Stimulated activated naive CD8-positive, alpha-beta T cell treated with anti-CD3 and anti-CD28 coated beads, Interleukin-15, amount 100 ng/mL, for 72 hours (primary cell): ENCODE measurements around the gene TBL1Y.
"Not testable (repeated sequence)": the region's sequence is repeated elsewhere in the genome, so short reads cannot be mapped to it uniquely, and the experiment has no call there.

Experiments
- ATAC-seq: fragments of 150-1000 bp; cut with Tn5 transposase; 2 replicates; pipeline ENCODE4 v1.10.0; 2021; ENCODE audit warnings: mild to moderate bottlenecking, moderate library complexity
- DNase-seq, 2 donors: peaks; one replicate each; pipeline ENCODE4 v3.0.0; 2021 to 2022
- H3K27ac Mint-ChIP-seq, 2 donors: one replicate each; pipeline ENCODE4 v1.8.0; 2022; ENCODE audit warnings: mild to moderate bottlenecking in 2 of 2, mixed read lengths in 2 of 2, moderate library complexity in 2 of 2
- H3K27me3 Mint-ChIP-seq: one replicate; pipeline ENCODE4 v1.8.0; 2022; ENCODE audit warnings: mixed read lengths
- H3K4me1 Mint-ChIP-seq: one replicate; pipeline ENCODE4 v1.8.0; 2022; ENCODE audit warnings: mild to moderate bottlenecking, mixed read lengths
- H3K4me3 Mint-ChIP-seq, 2 donors: one replicate each; pipeline ENCODE4 v1.8.0; 2022; ENCODE audit warnings: mild to moderate bottlenecking in 2 of 2, mixed read lengths in 2 of 2, moderate library complexity in 1 of 2
- H3K9me3 Mint-ChIP-seq, 2 donors: one replicate each; pipeline ENCODE4 v1.8.0; 2022; ENCODE audit warnings: mixed read lengths in 2 of 2

Gene TBL1Y

DNA sequence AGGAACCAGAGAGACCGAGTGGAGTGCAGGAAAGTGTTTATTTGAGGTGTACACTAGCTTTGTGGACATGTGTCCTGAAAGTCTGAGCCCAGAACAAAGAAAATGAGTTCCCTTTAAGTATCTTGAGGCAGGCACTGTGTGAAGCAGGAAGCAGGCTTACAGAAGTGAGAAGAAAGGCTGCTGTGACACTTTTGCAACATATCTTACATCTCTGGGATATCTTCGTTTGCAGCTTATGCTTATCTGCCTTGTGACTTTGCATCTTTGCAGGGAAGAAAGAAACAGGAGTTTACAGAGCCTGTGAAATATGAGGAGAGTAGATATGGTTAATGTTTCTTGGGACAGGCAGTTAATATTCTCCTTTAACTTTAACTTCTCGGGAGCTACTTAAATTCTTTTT, 92.1 kb downstream of the TBL1Y start:
- no peaks in the 10 kb centered on the region for H3K4me1 Mint-ChIP-seq
- H3K27me3 Mint-ChIP-seq: no peaks in the 10 kb centered on the region
- H3K27ac Mint-ChIP-seq: no peak overlapping the region
- H3K9me3 Mint-ChIP-seq: no peaks in the 10 kb centered on the region
- ATAC-seq (no peak), DNase-seq (no peak)
- no peak overlapping the region for H3K4me3 Mint-ChIP-seq

DNA sequence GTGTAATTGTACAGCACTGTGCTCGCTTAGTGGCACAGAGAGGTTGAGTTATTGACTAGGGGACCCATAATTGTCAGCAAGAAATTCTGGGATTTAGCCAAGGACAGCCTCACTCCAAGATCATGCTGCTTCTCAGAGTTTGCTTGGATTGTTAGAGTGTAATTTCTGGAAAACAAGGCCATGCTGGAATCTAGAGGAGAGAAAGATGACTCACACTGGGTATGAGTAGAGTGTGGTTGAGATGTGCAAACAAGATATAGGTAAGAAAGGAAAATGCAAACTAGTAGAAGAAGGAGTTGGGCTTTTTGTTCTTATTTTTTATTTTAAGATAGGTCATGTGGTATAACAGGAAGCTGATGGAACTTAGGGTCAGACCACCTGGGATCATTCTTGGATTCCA, 97.4 kb downstream of the TBL1Y start:
- Mint-ChIP-seq H3K27ac (no peak overlapping the region), H3K4me3 (no peak overlapping the region), H3K4me1 (no peaks in the 10 kb centered on the region), H3K9me3 (no peaks in the 10 kb centered on the region), H3K27me3 (no peaks in the 10 kb centered on the region)
- DNase-seq (no peak), ATAC-seq (no peak)

DNA sequence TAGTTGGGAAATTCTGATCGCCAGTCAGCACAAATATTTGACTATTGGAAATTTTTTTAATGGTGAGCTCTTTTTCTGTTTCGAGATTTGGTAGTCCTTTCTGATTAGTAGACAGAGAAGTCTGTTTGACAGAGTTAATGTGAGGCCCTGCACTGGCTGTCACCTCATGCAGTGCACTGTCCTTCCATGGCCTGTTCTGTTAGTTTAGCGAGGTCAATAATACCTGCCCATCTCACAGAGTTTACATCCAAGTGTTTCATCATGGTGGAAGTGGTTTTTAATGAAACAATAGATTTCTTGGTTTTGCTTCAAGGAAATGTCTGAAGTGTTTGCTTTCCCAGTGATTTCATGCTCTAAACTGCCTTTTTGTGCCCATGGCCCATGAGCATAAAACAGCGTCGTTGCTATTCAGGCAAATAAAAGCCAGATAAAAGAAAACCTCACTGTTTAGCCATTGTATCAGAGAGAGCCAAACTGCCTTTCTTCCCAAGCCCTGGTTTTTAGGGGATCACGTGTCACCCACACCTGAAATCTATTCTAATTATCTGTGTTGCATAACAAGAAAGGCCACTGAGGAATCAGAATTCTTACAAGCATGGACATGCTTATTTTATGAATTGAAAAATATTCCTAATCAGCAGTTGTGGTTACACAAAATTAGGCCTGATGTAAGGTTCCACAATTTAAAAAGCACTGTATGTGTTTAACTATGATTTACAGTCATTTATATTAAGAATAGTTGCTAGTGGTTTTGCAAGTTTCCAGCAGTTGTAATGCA, 98.3 kb downstream of the TBL1Y start:
- Mint-ChIP-seq H3K9me3 (no peaks in the 10 kb centered on the region), H3K4me3 (no peak overlapping the region), H3K27me3 (no peaks in the 10 kb centered on the region), H3K4me1 (no peaks in the 10 kb centered on the region), H3K27ac (no peak overlapping the region)
- ATAC-seq (no peak), DNase-seq (no peak)

DNA sequence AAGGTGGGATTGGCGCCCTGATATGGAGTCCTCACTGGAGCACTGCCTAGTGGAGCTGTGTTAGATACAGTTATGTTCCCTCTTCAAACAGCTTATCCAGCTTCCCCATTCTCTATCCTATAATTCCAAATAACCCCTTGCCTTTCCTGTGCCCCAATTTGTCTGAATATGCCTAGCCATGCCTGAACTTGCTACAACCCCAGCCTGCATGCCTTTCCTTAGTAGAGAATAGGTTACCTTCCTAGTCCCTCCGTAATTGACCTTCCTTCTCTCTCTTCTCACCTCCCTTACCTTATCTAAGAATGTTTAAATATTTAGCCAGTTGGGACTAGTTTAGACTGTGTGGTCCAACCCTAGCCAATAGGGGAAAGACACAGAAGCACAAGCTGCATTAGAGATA, 102.6 kb downstream of the TBL1Y start:
- no peak for DNase-seq
- Mint-ChIP-seq H3K27ac (no peak overlapping the region), H3K9me3 (no peaks in the 10 kb centered on the region), H3K27me3 (no peaks in the 10 kb centered on the region), H3K4me1 (no peaks in the 10 kb centered on the region), H3K4me3 (no peak overlapping the region)
- ATAC-seq: no peak

DNA sequence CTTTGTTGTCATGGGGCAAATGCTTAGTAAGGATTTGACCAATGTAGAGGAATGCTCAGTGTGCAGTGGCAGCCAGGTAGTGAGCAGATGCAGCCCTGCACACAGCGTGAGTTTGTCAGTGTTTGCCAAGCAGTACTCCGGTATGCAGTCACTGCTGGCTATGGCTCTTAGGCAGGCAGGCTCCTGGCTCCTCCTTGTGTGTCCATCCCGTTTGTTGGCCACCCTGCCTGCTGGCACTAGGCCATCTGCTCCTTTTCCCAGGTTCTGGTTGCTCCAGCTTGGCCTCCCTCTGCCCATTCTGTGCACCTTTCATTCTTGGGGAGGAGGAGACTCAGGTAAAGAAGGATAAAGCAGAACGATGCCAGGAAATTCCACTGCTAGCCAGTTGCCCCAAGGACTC, 106.0 kb downstream of the TBL1Y start:
- H3K27ac Mint-ChIP-seq: no peak overlapping the region
- no peaks in the 10 kb centered on the region for H3K27me3 Mint-ChIP-seq
- H3K9me3 Mint-ChIP-seq: no peaks in the 10 kb centered on the region
- no peak for DNase-seq
- H3K4me1 Mint-ChIP-seq: no peaks in the 10 kb centered on the region
- no peak overlapping the region for H3K4me3 Mint-ChIP-seq
- ATAC-seq: no peak

DNA sequence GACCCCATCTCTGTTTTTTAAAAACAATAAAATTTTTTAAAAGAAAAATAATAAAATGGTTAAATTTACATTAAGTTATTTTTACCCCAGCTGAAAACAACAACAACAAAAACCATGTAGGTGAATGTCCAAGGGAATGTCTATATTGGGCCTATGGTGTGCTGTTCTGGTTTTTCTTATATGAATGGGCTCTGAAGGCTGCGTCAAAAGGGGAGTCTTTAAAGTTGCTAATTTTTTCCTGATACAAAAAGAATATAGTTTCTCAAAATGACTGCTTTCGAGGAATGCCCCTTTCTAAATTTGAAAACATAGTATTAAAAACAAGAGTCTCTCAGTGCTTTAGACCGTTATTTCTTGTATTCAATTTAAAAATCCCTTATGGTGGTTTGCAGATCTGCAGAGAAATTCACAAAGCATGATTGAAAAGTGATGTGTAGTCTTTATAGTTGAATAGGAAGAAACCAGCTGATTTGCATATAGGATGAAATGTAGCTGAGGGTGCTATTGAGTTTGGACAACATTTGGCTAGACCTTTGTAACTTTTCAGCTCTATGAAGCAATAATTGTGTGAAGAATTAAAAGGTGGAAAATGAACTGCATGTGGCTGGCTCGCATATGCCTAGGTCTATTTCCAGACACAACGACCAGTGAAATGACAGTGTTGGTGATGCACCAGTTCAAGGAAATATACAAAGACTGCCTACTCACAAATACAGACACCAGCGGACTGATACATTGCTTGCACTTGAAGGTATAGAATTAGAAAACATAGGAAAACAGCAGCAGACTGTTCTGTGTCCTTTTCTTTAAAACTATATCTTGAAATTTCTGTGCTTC, 107.0 kb downstream of the TBL1Y start:
- no peaks in the 10 kb centered on the region for H3K27me3 Mint-ChIP-seq
- no peaks in the 10 kb centered on the region for H3K4me1 Mint-ChIP-seq
- no peak for DNase-seq
- no peaks in the 10 kb centered on the region for H3K9me3 Mint-ChIP-seq
- ATAC-seq: peak; percentile 45
- no peak overlapping the region for H3K4me3 Mint-ChIP-seq
- H3K27ac Mint-ChIP-seq: no peak overlapping the region

DNA sequence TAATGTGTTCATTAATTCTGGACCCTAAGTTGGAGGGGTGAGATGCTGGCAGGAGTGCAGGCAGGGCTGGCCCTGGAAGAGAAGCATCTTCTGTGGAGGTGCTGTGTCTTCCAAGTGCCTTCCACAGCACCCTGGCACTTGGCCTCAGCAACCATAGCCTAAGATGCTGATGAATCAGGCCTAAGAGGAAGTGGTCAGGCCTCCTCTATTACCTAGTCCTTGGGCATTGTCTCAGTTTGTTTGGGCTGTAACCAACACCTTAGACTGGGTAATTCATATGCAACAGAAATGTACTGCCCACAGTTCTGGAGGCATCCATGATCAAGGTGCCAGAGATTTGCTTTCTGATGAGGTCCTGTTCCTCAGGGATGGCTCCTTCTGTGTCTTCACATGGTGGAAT, 128.5 kb downstream of the TBL1Y start:
- ATAC-seq (peak; percentile 54), DNase-seq (no peak)
- Mint-ChIP-seq H3K27ac (no peak overlapping the region), H3K9me3 (no peaks in the 10 kb centered on the region), H3K4me1 (no peaks in the 10 kb centered on the region), H3K4me3 (no peak overlapping the region), H3K27me3 (no peaks in the 10 kb centered on the region)

DNA sequence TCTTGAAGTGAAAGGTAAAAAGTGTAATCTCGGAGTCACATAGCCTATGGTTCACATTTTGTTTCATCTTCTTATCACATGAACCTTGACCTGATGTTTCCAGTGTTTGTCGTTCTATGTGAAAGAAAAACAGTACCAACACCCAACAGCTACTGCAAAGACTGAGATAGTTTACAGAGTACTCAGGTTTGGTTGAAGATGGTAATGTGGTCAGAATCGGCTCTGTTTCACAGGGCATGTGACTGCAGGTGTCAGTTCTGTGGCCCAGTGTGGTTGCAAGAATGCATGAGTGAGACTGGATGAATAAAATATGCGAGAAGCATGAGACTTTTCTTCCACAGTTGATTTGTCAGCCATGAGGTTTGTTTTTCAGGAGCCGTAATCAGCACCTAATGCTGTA, 130.2 kb downstream of the TBL1Y start:
- Mint-ChIP-seq H3K4me3 (no peak overlapping the region), H3K27me3 (no peaks in the 10 kb centered on the region), H3K9me3 (no peaks in the 10 kb centered on the region), H3K4me1 (no peaks in the 10 kb centered on the region), H3K27ac (no peak overlapping the region)
- DNase-seq (no peak), ATAC-seq (no peak)

DNA sequence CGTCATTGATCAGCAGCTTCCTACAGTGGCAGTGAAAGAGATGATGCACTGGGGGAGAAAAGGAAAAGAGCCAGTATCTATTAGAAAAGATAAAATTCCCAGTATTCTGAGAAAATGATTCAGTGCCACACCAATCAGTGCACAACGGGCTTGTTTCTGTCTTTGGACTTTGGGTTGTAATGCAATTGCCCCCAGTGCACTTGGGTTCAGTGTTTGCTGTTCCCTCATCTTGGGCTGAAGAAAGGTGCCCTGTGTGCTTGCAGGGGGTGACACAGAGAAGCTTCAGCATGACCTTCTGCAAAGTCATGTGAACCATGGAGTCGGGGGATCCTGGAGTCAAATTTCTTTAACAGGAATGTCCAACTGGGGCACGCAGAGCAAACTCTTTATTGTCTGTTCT, 131.5 kb downstream of the TBL1Y start:
- ATAC-seq (no peak), DNase-seq (no peak)
- no peak overlapping the region for H3K4me3 Mint-ChIP-seq
- no peaks in the 10 kb centered on the region for H3K4me1 Mint-ChIP-seq
- peak overlapping the region in 1 of 2 donors; percentile 42 for H3K27ac Mint-ChIP-seq
- no peaks in the 10 kb centered on the region for H3K27me3 Mint-ChIP-seq
- H3K9me3 Mint-ChIP-seq: no peaks in the 10 kb centered on the region

DNA sequence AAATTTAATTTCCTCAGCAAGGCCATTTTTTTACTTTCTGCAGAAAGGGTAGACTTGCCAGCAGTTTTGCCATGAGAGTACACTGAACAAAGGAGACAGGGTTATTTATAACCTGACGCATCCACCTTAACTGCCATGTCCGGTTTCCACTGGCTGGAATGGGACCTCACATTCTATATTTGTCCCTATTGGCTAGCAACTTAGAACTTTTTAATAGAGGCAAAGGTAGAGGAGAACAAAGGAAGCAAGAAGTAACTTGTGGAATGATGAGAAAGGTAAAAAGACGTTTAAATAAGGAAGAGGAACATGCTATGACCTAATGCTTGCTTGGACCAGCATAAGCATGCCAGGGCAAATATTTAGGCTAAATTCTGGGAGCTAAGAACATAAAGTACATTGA, 142.0 kb downstream of the TBL1Y start:
- not testable (repeated sequence) for H3K4me3 Mint-ChIP-seq, H3K27ac Mint-ChIP-seq, DNase-seq, ATAC-seq, H3K4me1 Mint-ChIP-seq, H3K9me3 Mint-ChIP-seq, H3K27me3 Mint-ChIP-seq

DNA sequence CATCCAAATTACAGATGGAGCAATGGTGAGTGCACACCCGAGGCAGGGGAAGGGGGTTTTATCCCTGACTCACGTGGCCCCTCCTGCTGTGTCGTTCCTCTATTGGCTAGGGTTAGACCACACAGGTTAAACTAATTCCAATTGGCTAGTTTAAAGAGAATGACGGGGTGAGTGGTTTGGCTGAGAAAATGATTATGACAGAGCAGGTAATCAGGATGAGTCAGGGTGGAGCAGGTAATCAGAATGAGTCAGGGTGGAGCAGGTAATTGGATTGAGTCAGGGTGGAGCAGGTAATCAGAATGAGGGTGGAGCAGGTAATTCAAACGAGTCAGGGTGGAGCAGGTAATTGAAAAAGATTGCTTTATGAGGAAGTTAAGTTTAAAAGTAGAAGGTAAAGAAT, 146.4 kb downstream of the TBL1Y start:
- H3K9me3 Mint-ChIP-seq: peaks cover 0 to 7% of the 10 kb centered on the region in 2 donors
- no peak overlapping the region for H3K4me3 Mint-ChIP-seq
- DNase-seq (no peak), ATAC-seq (no peak)
- no peaks in the 10 kb centered on the region for H3K4me1 Mint-ChIP-seq
- no peak overlapping the region for H3K27ac Mint-ChIP-seq
- H3K27me3 Mint-ChIP-seq: no peaks in the 10 kb centered on the region

DNA sequence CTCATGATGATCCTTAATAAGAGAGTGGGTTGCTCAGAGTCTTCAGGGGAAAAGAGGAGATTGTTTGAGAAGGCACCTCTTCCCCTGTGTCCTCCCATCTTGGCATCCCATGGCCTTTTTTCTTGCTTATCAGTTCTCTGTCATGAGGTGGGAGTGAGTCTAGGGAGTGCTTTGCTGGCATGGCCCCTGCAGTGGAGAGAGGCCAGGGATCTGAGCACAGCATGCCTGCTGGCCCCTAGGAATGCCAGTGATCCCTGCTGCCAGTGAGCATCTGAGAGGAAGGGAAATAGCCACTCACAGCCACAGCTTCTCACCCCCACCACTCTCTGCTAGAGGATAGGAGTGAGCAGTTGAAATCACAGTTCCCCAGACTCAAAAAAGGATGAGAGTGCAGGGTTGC, 168.2 kb downstream of the TBL1Y start:
- no peaks in the 10 kb centered on the region for H3K9me3 Mint-ChIP-seq
- H3K27me3 Mint-ChIP-seq: no peaks in the 10 kb centered on the region
- no peak overlapping the region for H3K4me3 Mint-ChIP-seq
- peak overlapping the region in 1 of 2 donors; percentile 93 for H3K27ac Mint-ChIP-seq
- H3K4me1 Mint-ChIP-seq: no peaks in the 10 kb centered on the region
- DNase-seq: no peak
- no peak for ATAC-seq

DNA sequence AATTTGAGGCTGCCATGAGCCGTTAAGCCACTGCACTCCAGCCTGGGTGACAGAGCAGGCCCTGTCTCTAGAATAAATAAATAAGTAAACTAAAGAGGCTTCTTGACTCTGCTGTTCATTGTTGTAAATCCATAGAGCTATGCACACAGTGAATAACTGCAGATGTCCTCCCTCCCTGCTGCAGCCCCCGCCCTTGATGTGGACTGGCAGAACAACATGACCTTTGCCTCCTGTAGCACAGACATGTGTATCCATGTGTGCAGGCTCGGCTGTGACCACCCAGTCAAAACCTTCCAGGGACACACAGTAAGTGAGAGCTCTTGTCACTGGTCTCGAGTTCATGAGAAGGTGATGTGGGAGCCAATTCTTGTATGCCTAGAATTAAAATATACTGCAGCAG, 170.1 kb downstream of the TBL1Y start:
- DNase-seq, H3K27ac Mint-ChIP-seq: not testable (repeated sequence)

DNA sequence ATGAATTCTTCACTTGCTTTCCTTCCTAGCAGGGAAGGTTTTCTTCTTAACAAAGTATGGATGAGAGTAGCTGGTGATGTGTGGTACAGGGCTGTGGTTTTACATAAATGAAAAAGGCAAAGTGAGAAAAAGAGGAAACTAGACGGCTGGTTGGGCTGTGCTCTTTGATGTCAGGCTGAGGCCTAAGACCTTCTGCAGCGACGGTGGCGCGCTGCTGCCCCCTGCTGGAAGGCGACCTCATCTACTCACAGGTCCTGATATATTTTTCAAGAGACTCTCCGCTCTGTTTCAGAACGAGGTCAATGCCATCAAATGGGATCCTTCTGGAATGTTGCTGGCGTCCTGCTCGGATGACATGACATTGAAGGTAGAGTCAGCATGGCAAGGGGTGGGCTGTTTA, 175.1 kb downstream of the TBL1Y start:
- H3K4me3 Mint-ChIP-seq: no peak overlapping the region
- DNase-seq: peak; percentile 59 to 82
- ATAC-seq: peak; percentile 91
- H3K9me3 Mint-ChIP-seq: no peaks in the 10 kb centered on the region
- no peak overlapping the region for H3K27ac Mint-ChIP-seq
- H3K4me1 Mint-ChIP-seq: peaks cover 11% of the 10 kb centered on the region
- H3K27me3 Mint-ChIP-seq: no peaks in the 10 kb centered on the region

More for the DNA sequence above, 170.1 kb downstream of the TBL1Y start:
- not testable (repeated sequence) for H3K4me3 Mint-ChIP-seq, ATAC-seq, H3K4me1 Mint-ChIP-seq, H3K9me3 Mint-ChIP-seq, H3K27me3 Mint-ChIP-seq

DNA sequence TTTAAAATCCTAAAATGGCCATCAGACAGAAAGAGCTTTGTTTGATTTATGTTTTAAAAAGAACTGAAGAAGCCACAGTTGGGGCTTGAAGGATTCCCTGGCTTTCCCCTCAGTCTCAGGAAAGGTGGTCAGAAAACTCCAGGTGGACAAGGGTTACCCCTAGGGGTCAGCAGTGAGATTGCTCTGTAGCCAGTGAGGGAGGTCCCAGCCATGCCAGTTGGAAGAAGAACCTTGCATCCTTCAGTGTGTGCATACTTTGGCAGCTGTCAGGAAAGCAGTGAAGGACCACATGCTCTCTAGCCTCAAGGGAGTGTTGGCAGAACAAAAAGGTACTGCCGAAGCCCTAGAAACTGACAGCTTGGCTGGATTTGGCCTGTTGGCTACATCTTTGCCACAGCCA, 182.3 kb downstream of the TBL1Y start:
- no peaks in the 10 kb centered on the region for H3K9me3 Mint-ChIP-seq

DNA sequence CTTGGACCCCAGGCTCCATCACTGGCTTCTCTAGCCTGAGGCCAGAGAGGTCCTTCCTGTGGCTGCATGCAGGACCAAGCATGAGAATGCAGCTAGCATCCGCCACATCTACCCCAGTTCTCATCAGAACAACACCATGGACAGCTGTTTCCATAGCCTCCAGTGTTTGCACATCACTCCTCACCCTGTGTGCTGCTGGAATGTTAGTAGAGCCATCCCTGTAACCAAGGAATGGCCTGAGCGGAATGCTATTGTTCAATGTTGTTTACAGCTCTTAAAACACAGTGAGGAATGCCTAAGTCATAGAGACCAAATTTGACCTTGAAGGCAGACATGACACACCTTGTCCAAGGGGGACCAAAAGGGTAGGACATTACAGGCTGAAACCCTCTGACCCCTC, 183.9 kb downstream of the TBL1Y start:
- no peak for DNase-seq

More for the DNA sequence above, 182.3 kb downstream of the TBL1Y start:
- DNase-seq (no peak), ATAC-seq (peak; percentile 39)
- Mint-ChIP-seq H3K4me3 (no peak overlapping the region), H3K27me3 (no peaks in the 10 kb centered on the region), H3K27ac (no peak overlapping the region), H3K4me1 (no peaks in the 10 kb centered on the region)

More for the DNA sequence above, 183.9 kb downstream of the TBL1Y start:
- ATAC-seq: no peak
- Mint-ChIP-seq H3K27ac (no peak overlapping the region), H3K4me1 (no peaks in the 10 kb centered on the region), H3K9me3 (no peaks in the 10 kb centered on the region), H3K27me3 (no peaks in the 10 kb centered on the region), H3K4me3 (no peak overlapping the region)
